Left renal pelvis (tissue), 4 donors: ENCODE data around the gene GCK. TPM values are rescaled to one million over a fixed set of nuclear protein-coding genes. Genes with fewer than 3 reads are reported as not detected.

Experiments
- DNase-seq, 4 donors: peaks; one replicate each; pipeline ENCODE4 v3.0.0-alpha.2; 2013; ENCODE audit warnings: low read depth in 4 of 4, low spot score in 3 of 4
- polyA plus RNA-seq, 4 donors: library from polyadenylated mRNA; unstranded; fragments of 120-200 nt; gene quantifications; one replicate each; pipeline ENCODE4 v1.2.1, GENCODE V29; 2013; ENCODE audit not compliant: insufficient read length in 4 of 4

GCK gene
- polyA plus RNA-seq, 4 donors = 2.4 to 3.8 (median 2.7) TPM

DNA sequence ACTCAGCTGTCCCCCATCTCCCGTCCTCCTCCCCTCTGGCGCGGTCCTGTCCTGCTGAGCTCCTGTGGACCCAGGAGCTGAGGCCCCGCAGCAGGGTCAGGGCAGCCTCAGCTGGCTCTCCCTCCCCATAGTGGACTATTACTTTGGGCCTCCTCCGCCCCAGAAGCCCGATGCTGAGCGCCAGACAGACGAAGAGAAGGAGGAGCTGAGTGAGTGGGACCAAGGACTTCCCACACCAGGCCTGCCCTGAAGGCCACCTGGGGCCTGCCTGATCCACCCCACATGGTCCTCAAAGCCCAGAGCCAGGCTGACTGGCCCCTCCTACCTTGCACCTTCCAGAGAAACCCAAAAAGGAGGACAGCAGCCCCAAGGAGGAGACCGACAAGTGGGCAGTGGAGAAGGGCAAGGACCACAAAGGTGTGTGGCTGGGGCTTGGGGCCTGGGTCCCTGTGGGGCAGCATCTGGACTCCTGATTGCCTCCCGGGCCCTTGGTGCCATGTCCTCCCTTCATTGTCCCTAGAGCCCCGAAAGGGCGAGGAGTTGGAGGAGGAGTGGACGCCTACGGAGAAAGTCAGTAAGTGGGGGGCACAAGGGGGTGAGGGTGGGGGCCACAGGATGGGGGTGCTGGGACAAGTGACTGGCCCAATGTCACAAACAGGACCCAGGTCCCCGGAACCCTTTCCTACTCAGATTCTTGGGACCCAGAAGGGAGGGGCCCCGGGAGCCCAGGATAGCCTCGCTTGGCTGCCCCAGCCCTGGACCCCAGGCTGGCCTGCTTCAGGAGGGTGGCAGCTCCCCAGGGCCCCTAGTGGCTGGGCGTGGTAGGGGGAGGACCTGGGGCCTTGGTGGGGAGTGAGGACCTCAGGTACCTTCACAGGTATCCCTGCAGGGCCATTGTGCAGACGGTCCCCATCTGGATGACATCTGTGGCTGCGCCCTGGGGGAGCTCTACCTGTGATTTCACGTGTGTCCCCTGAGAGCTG lies 80.2 kb downstream of the GCK start:
- DNase-seq = no peak

- no peak for DNase-seq
These were observed 81.1 kb downstream of the GCK start for GRCh38 chr7:44107961-44108767.

DNA sequence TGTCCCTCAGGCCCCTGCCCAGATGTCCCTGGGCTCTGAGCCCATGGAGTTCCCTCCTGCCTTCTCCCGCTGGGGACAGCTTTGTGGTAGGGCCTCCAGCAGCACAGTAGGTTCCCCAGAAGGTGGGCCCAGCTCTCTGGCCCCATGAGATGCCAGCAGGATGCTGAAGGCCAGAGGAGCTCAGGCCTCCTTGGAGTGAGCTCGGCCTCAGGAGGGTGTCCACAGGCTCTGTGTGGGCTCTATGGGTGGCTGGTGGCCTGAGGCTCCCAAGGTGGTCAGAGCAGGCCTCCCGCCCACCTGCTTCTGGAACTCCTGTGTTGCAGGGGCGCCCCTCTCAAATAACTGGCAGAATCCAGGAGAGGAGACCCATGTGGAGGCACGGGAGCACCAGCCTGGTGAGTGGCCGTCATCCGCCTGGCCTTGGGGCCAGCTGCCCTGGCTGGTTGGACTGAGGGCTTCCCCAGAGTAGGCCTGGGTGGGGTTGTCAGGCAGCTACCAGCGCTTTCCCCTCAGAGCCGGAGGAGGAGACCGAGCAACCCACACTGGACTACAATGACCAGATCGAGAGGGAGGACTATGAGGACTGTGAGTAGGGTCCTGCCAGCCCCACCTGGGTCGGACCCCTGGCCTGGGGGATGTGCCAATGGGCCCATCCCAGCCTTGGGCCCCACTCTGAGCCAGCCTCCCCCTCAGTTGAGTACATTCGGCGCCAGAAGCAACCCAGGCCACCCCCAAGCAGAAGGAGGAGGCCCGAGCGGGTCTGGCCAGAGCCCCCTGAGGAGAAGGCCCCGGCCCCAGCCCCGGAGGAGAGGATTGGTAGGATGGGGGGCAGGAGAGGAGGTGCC lies 81.9 kb downstream of the GCK start:
- no peak for DNase-seq

DNA sequence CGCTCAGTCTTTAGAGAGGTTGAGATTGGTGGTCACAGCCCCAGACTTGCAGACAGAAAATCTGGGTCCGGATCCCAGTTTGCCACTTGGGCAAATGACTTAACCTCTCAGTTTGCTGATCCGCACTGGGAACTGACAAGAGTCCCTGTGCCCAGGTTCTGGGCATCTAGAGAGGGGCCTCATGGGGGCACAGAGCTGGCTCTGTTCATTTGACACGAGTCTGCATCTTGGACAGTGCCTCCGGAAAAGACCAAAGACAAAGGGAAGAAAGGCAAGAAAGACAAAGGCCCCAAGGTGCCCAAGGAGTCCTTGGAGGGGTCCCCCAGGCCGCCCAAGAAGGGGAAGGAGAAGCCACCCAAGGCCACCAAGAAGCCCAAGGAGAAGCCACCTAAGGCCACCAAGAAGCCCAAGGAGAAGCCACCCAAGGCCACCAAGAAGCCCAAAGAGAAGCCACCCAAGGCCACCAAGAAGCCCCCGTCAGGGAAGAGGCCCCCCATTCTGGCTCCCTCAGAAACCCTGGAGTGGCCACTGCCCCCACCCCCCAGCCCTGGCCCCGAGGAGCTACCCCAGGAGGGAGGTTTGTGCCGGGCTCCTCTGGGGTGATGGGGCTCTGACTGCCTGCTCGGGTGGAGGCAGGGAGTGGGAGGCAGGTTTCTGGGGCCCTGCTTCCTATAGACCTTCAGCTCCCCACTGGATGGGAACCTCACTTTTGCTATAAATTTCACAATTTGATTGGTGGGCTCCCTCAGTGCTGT lies 82.8 kb downstream of the GCK start:
- no peak for DNase-seq

- no peak for DNase-seq
These were observed 83.4 kb downstream of the GCK start for GRCh38 chr7:44105832-44106231.

DNA sequence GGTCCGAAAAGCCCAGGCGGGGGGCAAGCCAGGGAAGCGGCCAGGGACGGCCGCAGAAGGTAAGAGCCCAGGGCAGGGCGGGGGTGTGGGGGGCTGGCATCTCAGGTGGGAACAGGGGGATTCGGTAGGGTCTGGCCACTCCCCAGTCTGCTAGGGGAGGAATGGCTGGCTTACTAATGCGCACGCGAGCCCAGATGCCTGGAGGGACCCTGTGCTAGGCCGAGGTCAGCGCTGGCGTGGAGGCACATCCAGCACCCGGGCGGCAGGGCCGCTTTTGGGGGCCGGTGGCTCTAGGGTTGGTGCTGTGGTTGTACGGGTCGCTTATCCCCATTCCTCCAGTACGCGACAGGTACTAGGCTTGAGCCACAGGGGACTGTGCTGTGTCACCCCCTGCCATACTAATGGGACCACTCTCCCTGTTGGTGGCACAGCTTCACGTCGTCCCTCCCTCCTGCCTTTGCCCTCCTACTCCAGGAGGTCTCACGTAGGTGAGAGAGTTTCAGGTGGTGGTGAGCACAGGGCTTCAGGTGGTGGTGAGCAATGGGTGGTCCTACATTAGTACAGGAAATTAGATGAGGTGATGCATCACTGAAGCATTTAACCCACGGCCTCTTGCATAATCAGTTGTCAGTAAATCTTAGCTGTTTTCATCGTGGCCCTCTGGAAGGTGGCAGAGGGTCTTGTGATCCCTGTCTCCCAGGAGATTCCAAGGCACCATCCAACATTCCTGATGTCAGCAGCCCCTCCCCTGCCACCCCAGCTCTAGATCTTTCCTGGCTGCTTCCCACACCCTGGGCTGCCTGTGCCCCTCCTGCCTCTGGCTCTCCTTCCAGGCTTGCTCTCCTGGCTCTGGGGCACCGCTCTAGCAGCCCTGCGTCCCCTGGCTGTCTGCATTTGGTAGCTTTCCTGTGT lies 84.1 kb downstream of the GCK start:
- no peak for DNase-seq

- DNase-seq = no peak
These were observed 85.0 kb downstream of the GCK start, which contains the start of gene AEBP1 for GRCh38 chr7:44103923-44104859. Gene AEBP1 (plus strand): TSS chr7:44104345. CDS start chr7:44104666, 321 bp downstream.

GRCh38 chr7:44103566-44103922 lies 85.7 kb downstream of the GCK start:
- no peak for DNase-seq

GRCh38 chr7:44102846-44103565 lies 86.2 kb downstream of the GCK start:
- DNase-seq = no peak

- DNase-seq = no peak
These were observed 87.0 kb downstream of the GCK start for GRCh38 chr7:44101966-44102845.

DNA sequence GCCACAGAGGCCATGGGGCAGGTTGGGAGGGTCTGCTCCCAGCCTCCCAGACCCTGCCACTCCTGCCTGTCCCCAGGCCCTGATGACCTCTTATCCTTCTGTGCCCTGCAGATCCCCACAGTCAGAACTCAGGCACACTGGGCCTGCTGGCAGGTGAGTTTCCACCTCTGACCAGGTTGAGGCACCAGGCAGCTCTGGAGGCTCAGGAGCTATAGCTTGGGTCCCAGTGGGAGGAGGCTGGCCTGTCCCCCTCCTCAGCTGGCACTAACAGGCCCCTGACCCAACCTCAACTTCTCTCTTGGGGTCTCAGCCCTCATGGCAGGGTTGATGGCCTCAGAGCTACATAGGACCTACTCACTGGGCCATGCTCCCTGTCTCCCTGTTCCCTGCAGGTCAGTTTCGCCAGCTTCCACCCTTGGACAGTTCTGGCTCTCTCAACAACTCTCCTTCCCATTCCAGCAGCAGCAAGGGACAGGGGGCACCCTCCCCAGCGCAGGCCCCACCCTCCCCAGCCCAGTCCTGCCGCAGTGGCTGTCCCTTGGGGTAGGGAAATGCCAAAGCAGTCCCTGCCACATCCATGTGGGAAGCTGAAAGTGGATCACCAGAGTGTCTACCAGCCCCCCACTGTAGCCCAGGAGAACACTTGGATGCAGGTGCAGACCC lies 87.8 kb downstream of the GCK start:
- no peak for DNase-seq

- DNase-seq = no peak
These were observed 88.6 kb downstream of the GCK start for GRCh38 chr7:44100458-44101302.

DNA sequence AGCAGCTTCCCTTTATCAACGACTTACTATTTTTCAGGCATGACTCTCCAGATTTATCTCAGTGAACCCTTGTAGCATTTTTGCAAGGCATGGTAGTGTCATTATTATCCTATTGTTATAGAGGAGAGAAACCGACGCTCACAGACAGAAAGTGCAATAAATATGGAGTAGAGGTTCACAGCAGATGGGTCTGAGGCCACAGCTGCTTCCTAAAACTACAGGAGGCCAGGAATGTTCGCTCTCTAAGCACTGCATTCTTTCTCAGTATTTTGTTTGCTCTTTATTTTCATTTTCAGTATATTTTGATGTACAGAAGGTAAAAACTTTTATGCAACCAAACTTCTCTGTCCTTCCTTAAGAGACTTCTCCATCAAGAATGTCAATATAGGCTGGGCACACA lies 89.6 kb downstream of the GCK start:
- DNase-seq = no peak
